GM12891 (cell line): Measurements from ENCODE around the gene DGKZ.

Source experiments
- PAX5 ChIP-seq: IDR thresholded peaks from 2 replicates; pipeline ENCODE4 v1.6.1; 2011; ENCODE audit warnings: low read length, moderate library complexity, mild to moderate bottlenecking; ENCODE audit not compliant: insufficient read depth, severe bottlenecking
- POLR2A ChIP-seq: IDR thresholded peaks from 2 replicates; pipeline ENCODE4 v1.6.1; 2011; ENCODE audit warnings: low read depth, low read length, control low read depth
- POLR2AphosphoS5 ChIP-seq: IDR thresholded peaks from 2 replicates; pipeline ENCODE4 v1.6.1; 2011; ENCODE audit warnings: low read depth, low read length, control low read depth
- POU2F2 ChIP-seq: IDR thresholded peaks from 2 replicates; pipeline ENCODE4 v1.6.1; 2011; ENCODE audit warnings: low read depth, mild to moderate bottlenecking, control low read depth, low read length, moderate library complexity
- SPI1 ChIP-seq: IDR thresholded peaks from 2 replicates; pipeline ENCODE4 v1.6.1; 2011; ENCODE audit warnings: low read depth, low read length, control low read depth
- TAF1 ChIP-seq: IDR thresholded peaks from 2 replicates; pipeline ENCODE4 v1.6.1; 2011; ENCODE audit warnings: low read depth, low read length, control low read depth

GRCh38 chr11:46376258-46377050, 29.2 kb downstream of the DGKZ start:
- TF ChIP-seq POLR2AphosphoS5 (no peak), POLR2A (no peak), TAF1 (no peak), SPI1 (no peak), PAX5 (no peak), POU2F2 (no peak)
